DND-41 (cell line): ENCODE data around the gene EFCAB11.

Experiments used
- ATAC-seq: fragments of 200-7000 bp; cut with Tn5 transposase; 3 replicates; pipeline ENCODE4 v1.9.1; 2021; ENCODE audit warnings: low read depth; ENCODE audit not compliant: insufficient read depth
- DNase-seq: peaks from one replicate; pipeline ENCODE4 v3.0.0-alpha.2; 2020
- H2AFZ ChIP-seq: 2 replicates; pipeline ENCODE4 v1.6.0; 2012; ENCODE audit warnings: low read depth, low read length
- H3K27ac ChIP-seq: 2 replicates; pipeline ENCODE4 v1.5.1; 2012; ENCODE audit warnings: low read length, inconsistent platforms
- H3K27me3 ChIP-seq: fragments of 200-600 bp; sonication (generic); 2 replicates; pipeline ENCODE4 v1.6.0; 2012; ENCODE audit warnings: low read length, mild to moderate bottlenecking, inconsistent platforms; ENCODE audit not compliant: insufficient read depth, poor library complexity
- H3K36me3 ChIP-seq: 2 replicates; pipeline ENCODE4 v1.5.1; 2012; ENCODE audit warnings: low read length, inconsistent platforms; ENCODE audit not compliant: insufficient read depth
- H3K4me1 ChIP-seq: 2 replicates; pipeline ENCODE4 v1.5.1; 2012; ENCODE audit warnings: mild to moderate bottlenecking, low read length; ENCODE audit not compliant: insufficient read depth
- H3K4me2 ChIP-seq: 2 replicates; pipeline ENCODE4 v1.6.0; 2012; ENCODE audit warnings: mild to moderate bottlenecking, moderate library complexity, low read length, inconsistent platforms; ENCODE audit not compliant: insufficient read depth
- H3K4me3 ChIP-seq, 2 experiments: fragments of 200-600 bp in 1 of 2; shearing (Covaris generic) in 1 of 2; 2 replicates each; pipeline ENCODE4 v1.5.1; 2012 to 2016; ENCODE audit warnings: inconsistent platforms in 2 of 2, low read length in 2 of 2, mild to moderate bottlenecking in 2 of 2, low read depth in 1 of 2, moderate library complexity in 1 of 2
- H3K79me2 ChIP-seq: 2 replicates; pipeline ENCODE4 v1.6.0; 2012; ENCODE audit warnings: low read length, inconsistent platforms; ENCODE audit not compliant: insufficient read depth
- H3K9ac ChIP-seq: 2 replicates; pipeline ENCODE4 v1.6.0; 2012; ENCODE audit warnings: low read depth, mild to moderate bottlenecking, inconsistent platforms, low read length, moderate library complexity
- H3K9me3 ChIP-seq: 2 replicates; pipeline ENCODE4 v1.5.1; 2012; ENCODE audit warnings: low read length, moderate library complexity, mild to moderate bottlenecking, inconsistent platforms; ENCODE audit not compliant: insufficient read depth, severe bottlenecking
- H4K20me1 ChIP-seq: 2 replicates; pipeline ENCODE4 v1.6.0; 2012; ENCODE audit warnings: low read length; ENCODE audit not compliant: insufficient read depth
- CTCF ChIP-seq: IDR thresholded peaks from 2 replicates; pipeline ENCODE4 v1.5.1; 2012; ENCODE audit warnings: borderline replicate concordance, low read length, moderate library complexity, mild to moderate bottlenecking; ENCODE audit not compliant: poor library complexity, severe bottlenecking; ENCODE audit errors: extremely low read depth
- EZH2 ChIP-seq: IDR thresholded peaks from 3 replicates; pipeline ENCODE4 v1.6.1; 2012; ENCODE audit warnings: borderline replicate concordance, low read depth, mild to moderate bottlenecking, moderate library complexity, low read length, inconsistent platforms; ENCODE audit not compliant: severe bottlenecking

EFCAB11 gene

GRCh38 chr14:89775151-89775550 lies 179.4 kb downstream of the EFCAB11 start:
- Histone ChIP-seq H3K4me3 (no peak overlapping the region), H4K20me1 (no peaks in the 10 kb centered on the region), H3K79me2 (no peaks in the 10 kb centered on the region), H3K4me2 (no peak overlapping the region), H3K27me3 (no peaks in the 10 kb centered on the region), H3K9ac (no peak overlapping the region), H3K4me1 (peaks cover 41% of the 10 kb centered on the region), H3K9me3 (peaks cover 2% of the 10 kb centered on the region), H3K36me3 (no peaks in the 10 kb centered on the region), H2AFZ (no peak overlapping the region), H3K27ac (peak overlapping the region; percentile 94)
- DNase-seq (no peak), ATAC-seq (no peak)
- TF ChIP-seq EZH2 (no peak), CTCF (no peak)

DNA sequence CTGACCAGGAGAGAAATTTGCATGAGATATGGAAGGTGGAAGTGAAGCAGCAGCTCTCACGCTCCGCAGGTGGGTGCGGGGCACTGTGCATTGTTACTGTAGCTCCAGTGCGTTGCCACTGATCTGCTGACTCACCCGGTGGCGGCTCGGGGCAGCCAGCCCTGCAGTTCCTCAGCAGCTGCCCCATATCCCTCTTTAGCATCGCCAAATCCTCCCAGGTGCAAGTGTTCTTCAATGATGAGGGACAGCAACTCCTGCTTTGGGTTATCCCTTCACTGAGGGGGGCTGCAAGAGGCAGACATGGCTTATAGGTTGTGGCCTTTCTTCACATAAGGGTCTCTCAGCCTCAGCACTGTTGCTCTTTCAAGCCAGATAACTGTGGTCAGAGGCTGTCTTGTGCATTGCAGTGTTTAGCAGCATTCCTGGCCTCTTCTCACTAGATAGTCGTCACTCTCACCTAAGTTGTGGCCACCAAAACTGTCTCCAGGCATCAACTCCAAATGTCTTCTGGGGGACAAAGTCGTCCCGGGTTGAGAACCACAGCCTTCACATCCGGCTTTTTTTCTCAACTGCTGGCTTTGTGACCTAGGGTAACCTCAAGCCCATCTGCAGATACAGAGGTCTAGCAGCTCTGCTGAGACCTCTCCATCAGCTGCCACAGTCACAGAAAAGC lies 180.8 kb downstream of the EFCAB11 start:
- no peak for TF ChIP-seq EZH2
- no peak for TF ChIP-seq CTCF
- H4K20me1 ChIP-seq: no peaks in the 10 kb centered on the region
- peaks cover 2% of the 10 kb centered on the region for H3K9me3 ChIP-seq
- peak overlapping the region; percentile 16 for H2AFZ ChIP-seq
- no peaks in the 10 kb centered on the region for H3K27me3 ChIP-seq
- H3K4me2 ChIP-seq: peak overlapping the region; percentile 63
- peak; percentile 88 for DNase-seq
- no peaks in the 10 kb centered on the region for H3K79me2 ChIP-seq
- peak overlapping the region; percentile 50 for H3K9ac ChIP-seq
- peaks cover 41% of the 10 kb centered on the region for H3K4me1 ChIP-seq
- H3K36me3 ChIP-seq: no peaks in the 10 kb centered on the region
- peak overlapping the region; percentile 94 for H3K27ac ChIP-seq
- peak; percentile 84 for ATAC-seq
- peak overlapping the region in 1 of 2 experiments; percentile 34; a peak in 2 of 4 replicates for H3K4me3 ChIP-seq

GRCh38 chr14:89773151-89773550 lies 181.4 kb downstream of the EFCAB11 start:
- Histone ChIP-seq H3K27me3 (no peaks in the 10 kb centered on the region), H3K4me3 (peak overlapping the region in 1 of 2 experiments; percentile 34; a peak in 2 of 4 replicates), H4K20me1 (no peaks in the 10 kb centered on the region), H3K79me2 (no peaks in the 10 kb centered on the region), H2AFZ (no peak overlapping the region), H3K4me1 (peaks cover 41% of the 10 kb centered on the region), H3K9me3 (peaks cover 2% of the 10 kb centered on the region), H3K27ac (peak overlapping the region; percentile 94), H3K9ac (peak overlapping the region; percentile 50), H3K36me3 (no peaks in the 10 kb centered on the region), H3K4me2 (peak overlapping the region; percentile 63)
- ATAC-seq (peak; percentile 74), DNase-seq (peak; percentile 91)
- TF ChIP-seq EZH2: no peak
- TF ChIP-seq CTCF: no peak
